ENCODE results near the gene DAP.

The DAP gene

GRCh38 chr5:10630126-10630525 lies 130.9 kb downstream of the DAP start:
- H3K4me3 ChIP-seq (ENCODE audit: low read depth, low read length): no peak overlapping the region
- no peak for DNase-seq (ENCODE audit: low read depth, low spot score)
- TF ChIP-seq, protein P1, sequence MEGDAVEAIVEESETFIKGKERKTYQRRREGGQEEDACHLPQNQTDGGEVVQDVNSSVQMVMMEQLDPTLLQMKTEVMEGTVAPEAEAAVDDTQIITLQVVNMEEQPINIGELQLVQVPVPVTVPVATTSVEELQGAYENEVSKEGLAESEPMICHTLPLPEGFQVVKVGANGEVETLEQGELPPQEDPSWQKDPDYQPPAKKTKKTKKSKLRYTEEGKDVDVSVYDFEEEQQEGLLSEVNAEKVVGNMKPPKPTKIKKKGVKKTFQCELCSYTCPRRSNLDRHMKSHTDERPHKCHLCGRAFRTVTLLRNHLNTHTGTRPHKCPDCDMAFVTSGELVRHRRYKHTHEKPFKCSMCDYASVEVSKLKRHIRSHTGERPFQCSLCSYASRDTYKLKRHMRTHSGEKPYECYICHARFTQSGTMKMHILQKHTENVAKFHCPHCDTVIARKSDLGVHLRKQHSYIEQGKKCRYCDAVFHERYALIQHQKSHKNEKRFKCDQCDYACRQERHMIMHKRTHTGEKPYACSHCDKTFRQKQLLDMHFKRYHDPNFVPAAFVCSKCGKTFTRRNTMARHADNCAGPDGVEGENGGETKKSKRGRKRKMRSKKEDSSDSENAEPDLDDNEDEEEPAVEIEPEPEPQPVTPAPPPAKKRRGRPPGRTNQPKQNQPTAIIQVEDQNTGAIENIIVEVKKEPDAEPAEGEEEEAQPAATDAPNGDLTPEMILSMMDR (IDR thresholded peaks at IDR 0.05; ENCODE audit: insufficient read depth, low read length, missing control alignments): no peak
- ChIA-PET POLR2A (no interaction called here), CTCF (interaction anchor here (1.1 to 6.6 kb wide), 7 partner anchors 14 to 178 kb away, joined by 3 to 256 read pairs (median 8); no protein-coding TSS in a partner anchor)

DNA sequence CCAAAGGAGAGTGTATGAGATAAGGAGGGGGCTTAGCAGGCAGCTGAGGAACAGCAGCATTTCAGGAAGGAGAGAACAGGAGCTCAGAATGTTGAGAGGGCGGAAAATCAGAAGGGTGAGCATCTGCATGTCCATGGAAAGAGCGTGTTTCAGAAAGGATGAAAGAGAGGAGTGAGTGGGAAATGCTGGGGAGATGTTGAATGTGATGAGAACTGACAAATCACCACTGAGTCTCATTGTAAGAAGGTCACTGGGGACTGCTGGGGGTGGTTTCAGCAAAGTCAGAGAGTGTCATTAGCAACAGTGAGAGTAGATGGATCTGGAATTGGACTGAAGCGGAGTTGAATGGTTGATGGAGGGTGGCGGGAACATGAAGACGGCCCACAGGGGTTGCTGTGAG lies 131.4 kb downstream of the DAP start:
- TF ChIP-seq, protein P1 (IDR thresholded peaks at IDR 0.05; ENCODE audit: insufficient read depth, low read length, missing control alignments): no peak
- ChIA-PET CTCF (interaction anchor here (0.6 to 6.6 kb wide), 10 partner anchors 9 to 177 kb away, joined by 3 to 256 read pairs (median 6); no protein-coding TSS in a partner anchor), POLR2A (no interaction called here)
- no peak overlapping the region for H3K4me3 ChIP-seq (ENCODE audit: low read depth, low read length)
- no peak for DNase-seq (ENCODE audit: low read depth, low spot score)

All from AG04449 (cell line).